IPS-NIHi7 (cell line): ENCODE results near the gene SPTBN1.

Source experiments
- DNase-seq: peaks from one replicate; pipeline ENCODE4 v3.0.0; 2012; ENCODE audit warnings: mixed read lengths; ENCODE audit errors: extremely low spot score

The SPTBN1 gene

GRCh38 chr2:54574107-54574859, 118.2 kb downstream of the SPTBN1 start:
- no peak for DNase-seq

DNA sequence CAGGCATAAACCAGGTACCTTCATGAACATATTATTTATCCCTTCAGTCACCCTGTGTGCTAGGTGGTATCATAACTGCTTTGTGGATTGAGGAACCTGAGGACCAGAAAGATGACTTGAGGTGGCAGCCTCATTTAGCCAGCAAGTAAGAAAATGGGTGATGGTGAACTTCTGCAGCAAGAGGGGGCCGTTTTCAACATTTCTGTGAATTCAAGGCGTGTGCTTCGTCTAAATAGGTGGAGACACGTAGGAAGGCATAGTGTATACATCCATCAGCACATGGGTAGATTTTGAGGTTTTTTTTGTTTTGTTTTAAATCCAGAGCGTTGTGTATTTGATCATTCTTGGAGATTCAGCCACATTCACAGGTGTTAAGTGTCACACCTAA, 118.7 kb downstream of the SPTBN1 start:
- DNase-seq: no peak

DNA sequence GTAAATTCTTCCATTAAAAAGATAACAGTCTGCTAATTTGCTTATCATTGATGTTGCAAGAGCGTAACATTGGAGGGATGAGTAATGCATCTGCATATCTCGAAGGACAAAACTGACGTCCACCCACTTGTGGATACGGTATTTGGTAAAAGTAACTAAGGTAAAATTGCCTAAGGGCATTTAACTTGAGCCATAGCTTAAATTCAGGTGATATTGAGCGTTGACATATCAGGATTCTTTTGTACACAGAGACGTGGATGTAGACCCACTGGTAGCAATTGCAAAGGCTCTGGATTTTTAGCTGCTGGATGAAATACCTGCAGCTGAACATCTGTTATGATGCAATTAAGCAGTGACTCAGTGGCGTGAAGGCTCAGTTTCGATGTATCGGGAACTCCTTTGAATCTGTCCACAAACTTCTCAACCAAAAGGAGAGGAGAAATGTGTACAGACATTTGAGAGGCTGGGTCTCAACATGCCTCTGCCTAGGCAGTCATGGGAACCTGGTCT, 119.3 kb downstream of the SPTBN1 start:
- DNase-seq: no peak

- no peak for DNase-seq
These were observed 120.9 kb downstream of the SPTBN1 start for GRCh38 chr2:54577035-54577434.

GRCh38 chr2:54577944-54578647, 122.0 kb downstream of the SPTBN1 start:
- no peak for DNase-seq

GRCh38 chr2:54578648-54579045, 122.5 kb downstream of the SPTBN1 start:
- no peak for DNase-seq

- no peak for DNase-seq
These were observed 123.0 kb downstream of the SPTBN1 start for GRCh38 chr2:54579061-54579681.

DNA sequence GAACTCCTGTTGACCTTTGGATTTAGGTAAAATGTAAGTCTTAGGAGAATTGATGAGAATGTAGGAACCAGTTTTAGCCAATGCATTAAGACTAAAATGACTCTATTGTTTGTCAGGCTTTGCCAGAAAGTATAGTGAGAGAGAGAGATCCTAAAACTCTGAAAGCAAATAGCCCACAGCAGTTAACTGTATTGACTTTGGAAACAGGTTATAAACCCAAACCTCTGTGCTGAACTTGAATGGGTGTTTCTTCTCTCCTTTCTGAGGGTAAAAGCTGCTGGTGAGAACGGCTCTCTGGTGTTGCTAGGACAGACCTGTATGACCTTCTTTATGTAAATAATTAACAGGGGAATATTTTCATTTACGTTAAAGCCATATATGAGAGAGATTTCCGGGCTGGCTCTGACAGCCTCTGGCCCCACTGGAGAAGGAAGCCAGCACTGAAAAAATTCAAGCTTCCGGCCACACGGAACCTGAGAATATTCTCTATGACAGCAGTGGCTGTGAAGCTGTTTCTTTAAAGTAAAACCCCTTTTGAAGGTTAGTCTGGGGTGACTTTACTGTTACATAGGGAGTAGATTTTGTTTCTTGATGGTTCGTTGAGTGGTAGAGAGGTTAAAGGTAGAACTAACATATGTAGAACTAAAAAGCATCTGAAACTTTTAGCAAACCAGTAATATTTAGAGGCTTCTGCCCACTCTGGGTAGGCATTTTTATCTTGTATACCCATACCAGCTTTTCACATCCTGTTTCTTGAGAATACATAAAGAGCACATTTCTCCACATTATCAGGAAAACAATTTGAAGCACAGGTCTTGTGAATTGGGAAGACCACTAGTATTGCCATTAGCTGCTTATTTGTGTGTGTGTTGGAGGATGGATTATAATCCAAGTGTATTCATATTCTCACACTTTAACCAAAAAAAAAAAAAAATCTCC, 123.8 kb downstream of the SPTBN1 start:
- DNase-seq: no peak

GRCh38 chr2:54581326-54582039, 125.4 kb downstream of the SPTBN1 start:
- no peak for DNase-seq

- DNase-seq: no peak
These were observed 126.9 kb downstream of the SPTBN1 start for GRCh38 chr2:54582987-54583386.

DNA sequence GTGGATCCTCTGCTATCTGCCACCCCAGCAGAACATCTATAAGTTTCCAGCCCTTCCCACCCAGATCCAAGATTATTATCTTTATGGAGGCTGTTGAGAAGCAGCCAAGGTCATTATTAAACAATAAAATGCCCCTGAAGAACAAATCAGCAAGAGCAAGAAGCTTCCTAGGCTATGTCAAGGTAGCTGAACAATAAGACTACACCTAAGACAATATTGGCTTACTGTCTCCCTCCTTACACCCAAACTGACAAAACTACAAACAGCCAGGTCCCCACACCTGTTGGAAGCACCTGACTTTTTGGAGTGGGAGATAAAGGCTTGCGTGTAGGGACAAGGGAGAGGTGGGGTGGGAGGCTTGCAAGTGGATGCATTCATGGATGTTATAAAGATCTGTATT, 128.5 kb downstream of the SPTBN1 start:
- DNase-seq: no peak

DNA sequence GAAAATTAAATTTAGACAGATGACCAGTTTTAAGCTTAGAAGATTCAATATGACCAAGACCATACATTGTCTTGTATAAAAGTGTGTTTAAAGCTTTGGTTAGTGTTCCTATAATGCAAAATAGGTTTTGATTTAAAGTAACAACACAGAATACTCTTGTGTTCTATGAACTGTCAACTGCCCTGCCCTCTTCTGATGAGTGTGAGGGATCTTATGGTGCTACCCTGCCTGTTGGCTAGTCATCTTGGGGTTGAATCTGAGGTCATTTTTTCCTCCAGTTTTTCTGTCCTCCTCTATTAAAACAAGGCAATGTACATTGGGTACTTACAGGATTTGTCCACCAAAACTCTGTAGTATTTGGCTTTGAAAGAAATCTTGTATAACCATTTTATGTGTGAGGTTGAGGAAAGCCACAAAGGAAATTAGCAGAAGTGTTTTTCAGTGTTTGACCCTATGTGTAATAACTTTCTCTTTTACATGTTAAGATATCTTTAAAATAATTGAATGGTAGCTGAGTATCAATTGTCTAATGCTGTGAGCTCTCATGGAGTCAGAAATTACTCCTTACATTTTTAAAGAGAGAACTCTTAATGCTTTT, 129.1 kb downstream of the SPTBN1 start:
- no peak for DNase-seq

- DNase-seq: no peak
These were observed 129.9 kb downstream of the SPTBN1 start for GRCh38 chr2:54586062-54586461.

- no peak for DNase-seq
These were observed 130.4 kb downstream of the SPTBN1 start for GRCh38 chr2:54586494-54586893.

DNA sequence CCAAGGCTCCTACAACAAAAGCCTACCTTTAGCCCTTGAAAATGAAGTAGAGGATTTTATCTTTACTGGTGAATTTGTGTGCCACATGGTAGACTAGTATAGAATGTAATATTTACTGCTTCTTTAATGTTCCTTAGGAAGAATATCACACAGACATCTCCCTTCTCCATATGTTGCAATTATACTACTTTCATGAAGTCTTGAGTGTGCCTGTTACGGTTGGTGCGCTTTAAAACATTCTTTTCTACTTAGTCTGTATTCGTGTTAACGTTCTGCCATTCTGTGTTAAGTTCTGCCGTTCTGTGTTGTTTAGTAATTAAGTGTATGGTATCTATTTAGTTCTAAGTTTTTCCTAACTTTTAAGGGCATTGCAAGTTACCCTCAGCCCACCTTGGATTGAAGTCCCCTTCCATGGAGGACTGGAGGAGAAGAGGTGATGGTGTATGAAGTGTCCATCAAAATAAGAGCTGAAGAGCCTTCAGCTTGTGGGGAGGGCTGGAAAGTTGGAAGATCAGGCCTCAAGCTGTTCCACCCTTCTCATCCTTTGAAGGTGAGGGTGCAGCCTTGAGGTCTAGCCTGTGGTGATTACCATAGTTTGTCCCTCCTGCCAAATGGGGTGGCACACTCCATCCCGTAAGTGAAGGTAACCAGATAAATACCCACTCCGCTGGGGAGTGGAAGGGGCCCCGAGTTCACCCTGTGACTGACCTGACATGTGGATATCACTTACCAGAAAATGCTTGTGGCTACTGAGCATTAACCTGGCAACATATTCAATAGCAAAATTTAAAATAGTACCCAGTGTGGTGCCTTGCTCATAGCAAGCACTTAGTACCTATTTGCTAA, 131.3 kb downstream of the SPTBN1 start:
- no peak for DNase-seq

GRCh38 chr2:54588244-54588899, 132.2 kb downstream of the SPTBN1 start:
- no peak for DNase-seq

DNA sequence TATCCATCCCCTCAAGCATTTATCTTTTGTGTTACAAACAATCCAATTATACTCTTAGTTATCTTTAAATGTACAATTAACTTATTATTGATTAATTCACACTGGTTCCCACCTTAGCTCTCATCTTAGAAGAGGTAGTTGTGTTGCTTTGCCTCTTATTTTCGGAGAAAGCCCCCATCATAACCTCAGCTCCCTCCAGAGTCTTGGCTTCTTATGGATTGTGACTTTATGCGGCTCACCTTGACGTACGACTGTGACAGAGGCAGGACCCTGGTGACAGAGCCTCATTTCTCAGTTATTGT, 132.9 kb downstream of the SPTBN1 start:
- DNase-seq: no peak

DNA sequence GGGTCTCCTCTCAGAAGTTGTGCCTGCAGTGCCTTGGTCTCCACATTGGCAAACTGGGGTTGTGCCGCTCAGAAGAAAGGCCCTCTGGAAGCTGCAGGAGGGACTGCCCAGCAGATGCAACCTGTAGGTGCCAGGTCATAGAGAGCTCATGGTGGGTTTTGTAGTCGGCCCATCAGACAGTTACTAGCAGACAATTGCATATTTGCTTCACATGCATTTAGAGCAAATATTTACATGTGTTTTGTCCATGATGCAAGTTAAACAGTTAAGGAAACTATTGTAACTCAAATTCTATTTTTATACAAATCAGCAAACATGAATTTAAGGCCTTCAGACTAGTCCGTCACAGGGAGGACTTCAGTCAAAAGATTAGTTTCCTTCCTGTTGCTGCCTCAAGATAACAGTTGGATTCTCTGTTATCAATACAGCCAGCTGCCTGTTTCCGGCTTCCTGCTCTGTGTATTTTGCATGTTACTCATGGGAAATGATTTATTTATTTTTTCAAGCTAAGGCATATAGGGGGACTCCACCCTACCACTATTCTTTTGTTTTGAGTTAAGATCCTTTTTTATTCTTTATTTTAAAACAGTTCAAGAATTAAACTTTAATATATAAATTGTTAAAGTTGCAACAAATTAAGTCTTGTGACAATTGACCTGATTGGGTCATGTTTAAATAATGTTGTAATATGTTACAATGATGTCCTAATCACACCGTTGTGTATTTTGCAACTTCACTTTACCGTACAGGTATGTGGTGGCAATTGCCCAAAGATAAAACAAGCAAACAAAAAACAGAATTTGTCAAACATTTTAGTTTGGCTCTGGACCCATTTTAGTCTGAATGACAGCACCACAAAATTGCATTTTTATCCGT, 133.5 kb downstream of the SPTBN1 start:
- DNase-seq: no peak
